ENCODE measurements around the gene FNTB.

FNTB gene

GRCh38 chr14:65000898-65001591 is 14.3 kb downstream of the FNTB start:
- no peak overlapping the region for H3K4me3 ChIP-seq (replicated peaks in 1 of 2; ENCODE audit: low read depth in 2 of 2, low read length in 2 of 2)
- TF ChIP-seq CTCF (IDR thresholded peaks at IDR 0.05; ENCODE audit: low read depth, low read length): no peak
- peak; percentile 47 to 64 for DNase-seq (ENCODE audit: low read depth in 2 of 2)

GRCh38 chr14:65001723-65002122 is 15.0 kb downstream of the FNTB start:
- no peak for TF ChIP-seq CTCF (IDR thresholded peaks at IDR 0.05; ENCODE audit: low read depth, low read length)
- no peak overlapping the region for H3K4me3 ChIP-seq (replicated peaks in 1 of 2; ENCODE audit: low read depth in 2 of 2, low read length in 2 of 2)
- DNase-seq (ENCODE audit: low read depth in 2 of 2): no peak

- no peak for TF ChIP-seq CTCF (IDR thresholded peaks at IDR 0.05; ENCODE audit: low read depth, low read length)
- DNase-seq (ENCODE audit: low read depth in 2 of 2): peak; percentile 49 to 74
- no peak overlapping the region for H3K4me3 ChIP-seq (replicated peaks in 1 of 2; ENCODE audit: low read depth in 2 of 2, low read length in 2 of 2)
Measured at GRCh38 chr14:65002586-65003210, 16.0 kb downstream of the FNTB start.

GRCh38 chr14:65003394-65003793 is 16.7 kb downstream of the FNTB start:
- TF ChIP-seq CTCF (IDR thresholded peaks at IDR 0.05; ENCODE audit: low read depth, low read length): no peak
- peak in 1 of 2 donors; percentile 55 for DNase-seq (ENCODE audit: low read depth in 2 of 2)
- H3K4me3 ChIP-seq (replicated peaks in 1 of 2; ENCODE audit: low read depth in 2 of 2, low read length in 2 of 2): no peak overlapping the region

GRCh38 chr14:65006261-65006721 is 19.6 kb downstream of the FNTB start:
- peak in 1 of 2 donors; percentile 36 for DNase-seq (ENCODE audit: low read depth in 2 of 2)

GRCh38 chr14:65007202-65007601 is 20.5 kb downstream of the FNTB start:
- H3K4me3 ChIP-seq (replicated peaks in 1 of 2; ENCODE audit: low read depth in 2 of 2, low read length in 2 of 2): no peak overlapping the region
- no peak for DNase-seq (ENCODE audit: low read depth in 2 of 2)
- TF ChIP-seq CTCF (IDR thresholded peaks at IDR 0.05; ENCODE audit: low read depth, low read length): no peak

More at GRCh38 chr14:65006261-65006721, 19.6 kb downstream of the FNTB start:
- no peak overlapping the region for H3K4me3 ChIP-seq (replicated peaks in 1 of 2; ENCODE audit: low read depth in 2 of 2, low read length in 2 of 2)
- no peak for TF ChIP-seq CTCF (IDR thresholded peaks at IDR 0.05; ENCODE audit: low read depth, low read length)
